ENCODE results near the gene HAX1.
"Not testable (repeated sequence)": the region's sequence is repeated elsewhere in the genome, so short reads cannot be mapped to it uniquely, and the experiment has no call there.

Gene HAX1

DNA sequence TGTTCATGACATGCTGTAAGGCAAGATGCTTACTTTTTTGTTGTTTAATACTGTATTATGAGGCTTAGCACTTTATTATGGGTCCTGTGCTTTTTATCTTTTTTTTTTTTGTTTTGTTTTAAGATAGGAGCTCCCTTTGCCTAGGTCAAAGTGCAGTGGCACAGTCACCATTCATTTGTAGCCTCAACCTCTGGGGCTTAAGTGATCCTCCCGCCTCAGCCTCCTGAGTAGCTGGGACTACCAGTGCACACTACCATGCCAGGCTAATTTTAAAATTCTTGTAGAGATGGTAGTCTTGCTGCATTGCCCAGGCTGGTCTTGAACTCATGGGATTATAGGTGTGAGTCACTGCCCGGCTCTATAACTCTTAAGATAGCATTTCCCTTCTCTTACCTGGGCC is 47.1 kb upstream of the HAX1 start:
- no peaks in the 10 kb centered on the region for H3K9me3 ChIP-seq (replicated peaks; ENCODE audit: insufficient read depth, low read length)
- DNase-seq = no peak
- no peaks in the 10 kb centered on the region; the same call in 1 of the 2 replicates for H3F3A ChIP-seq (ENCODE audit: insufficient read depth, low read length)
- H3K4me3 ChIP-seq (ENCODE audit: low read length) = no peak overlapping the region
- H3K27me3 ChIP-seq (replicated peaks; ENCODE audit: insufficient read depth, low read length) = no peaks in the 10 kb centered on the region
- peaks cover 13% of the 10 kb centered on the region for H3K4me1 ChIP-seq (ENCODE audit: low read length)
- H3K9me2 ChIP-seq (replicated peaks; ENCODE audit: insufficient read depth, low read length) = no peaks in the 10 kb centered on the region
- no peak for TF ChIP-seq EZH2 (optimal IDR thresholded peaks at IDR 0.05; ENCODE audit: low read depth, low read length)
- TF ChIP-seq, protein P1, sequence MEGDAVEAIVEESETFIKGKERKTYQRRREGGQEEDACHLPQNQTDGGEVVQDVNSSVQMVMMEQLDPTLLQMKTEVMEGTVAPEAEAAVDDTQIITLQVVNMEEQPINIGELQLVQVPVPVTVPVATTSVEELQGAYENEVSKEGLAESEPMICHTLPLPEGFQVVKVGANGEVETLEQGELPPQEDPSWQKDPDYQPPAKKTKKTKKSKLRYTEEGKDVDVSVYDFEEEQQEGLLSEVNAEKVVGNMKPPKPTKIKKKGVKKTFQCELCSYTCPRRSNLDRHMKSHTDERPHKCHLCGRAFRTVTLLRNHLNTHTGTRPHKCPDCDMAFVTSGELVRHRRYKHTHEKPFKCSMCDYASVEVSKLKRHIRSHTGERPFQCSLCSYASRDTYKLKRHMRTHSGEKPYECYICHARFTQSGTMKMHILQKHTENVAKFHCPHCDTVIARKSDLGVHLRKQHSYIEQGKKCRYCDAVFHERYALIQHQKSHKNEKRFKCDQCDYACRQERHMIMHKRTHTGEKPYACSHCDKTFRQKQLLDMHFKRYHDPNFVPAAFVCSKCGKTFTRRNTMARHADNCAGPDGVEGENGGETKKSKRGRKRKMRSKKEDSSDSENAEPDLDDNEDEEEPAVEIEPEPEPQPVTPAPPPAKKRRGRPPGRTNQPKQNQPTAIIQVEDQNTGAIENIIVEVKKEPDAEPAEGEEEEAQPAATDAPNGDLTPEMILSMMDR (IDR thresholded peaks at IDR 0.05; ENCODE audit: low read length) = no peak
- TF ChIP-seq EZH2phosphoT487 (IDR thresholded peaks at IDR 0.05; ENCODE audit: low read length) = no peak
- H3K27ac ChIP-seq (ENCODE audit: low read length) = no peak overlapping the region
- no peak overlapping the region for H3K9ac ChIP-seq (ENCODE audit: low read length)
- peaks cover 96% of the 10 kb centered on the region for H3K79me2 ChIP-seq (ENCODE audit: low read length)
- no peak overlapping the region for H2AFZ ChIP-seq (ENCODE audit: low read length)
- H3K36me3 ChIP-seq (replicated peaks; ENCODE audit: insufficient read depth, low read length) = peaks cover 35% of the 10 kb centered on the region
- no peak overlapping the region for H3K4me2 ChIP-seq (ENCODE audit: low read depth, low read length)
- H4K20me1 ChIP-seq (ENCODE audit: insufficient read depth, low read length) = peaks cover 29% of the 10 kb centered on the region

DNA sequence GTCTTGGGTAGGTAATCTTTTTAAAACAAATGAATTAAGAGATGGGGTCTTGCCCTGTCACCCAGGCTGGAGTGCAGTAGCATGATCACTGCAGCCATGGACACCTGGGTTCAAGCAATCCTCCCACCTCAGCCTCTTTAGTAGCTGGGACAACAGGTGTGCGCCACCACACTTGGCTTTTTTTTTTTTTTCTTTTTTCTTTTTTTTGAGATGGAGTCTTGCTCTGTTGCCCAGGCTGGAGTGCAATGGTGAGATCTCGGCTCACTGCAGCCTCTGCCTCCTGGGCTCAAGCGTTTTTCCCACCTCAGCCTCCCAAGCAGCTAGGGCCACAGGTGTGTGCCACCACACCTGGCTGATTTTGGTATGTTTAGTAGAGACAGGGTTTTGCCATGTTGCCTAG is 41.3 kb upstream of the HAX1 start:
- not testable (repeated sequence) for H3K9me3 ChIP-seq (replicated peaks; ENCODE audit: insufficient read depth, low read length); DNase-seq; H3K27ac ChIP-seq (ENCODE audit: low read length); H3K27me3 ChIP-seq (replicated peaks; ENCODE audit: insufficient read depth, low read length); H3K4me2 ChIP-seq (ENCODE audit: low read depth, low read length); H3K4me1 ChIP-seq (ENCODE audit: low read length); H3K9ac ChIP-seq (ENCODE audit: low read length); H3K9me2 ChIP-seq (replicated peaks; ENCODE audit: insufficient read depth, low read length); H2AFZ ChIP-seq (ENCODE audit: low read length); H3F3A ChIP-seq (ENCODE audit: insufficient read depth, low read length); H3K4me3 ChIP-seq (ENCODE audit: low read length); H4K20me1 ChIP-seq (ENCODE audit: insufficient read depth, low read length)
- H3K79me2 ChIP-seq (ENCODE audit: low read length) = peaks cover 91% of the 10 kb centered on the region
- peaks cover 40% of the 10 kb centered on the region for H3K36me3 ChIP-seq (replicated peaks; ENCODE audit: insufficient read depth, low read length)

DNA sequence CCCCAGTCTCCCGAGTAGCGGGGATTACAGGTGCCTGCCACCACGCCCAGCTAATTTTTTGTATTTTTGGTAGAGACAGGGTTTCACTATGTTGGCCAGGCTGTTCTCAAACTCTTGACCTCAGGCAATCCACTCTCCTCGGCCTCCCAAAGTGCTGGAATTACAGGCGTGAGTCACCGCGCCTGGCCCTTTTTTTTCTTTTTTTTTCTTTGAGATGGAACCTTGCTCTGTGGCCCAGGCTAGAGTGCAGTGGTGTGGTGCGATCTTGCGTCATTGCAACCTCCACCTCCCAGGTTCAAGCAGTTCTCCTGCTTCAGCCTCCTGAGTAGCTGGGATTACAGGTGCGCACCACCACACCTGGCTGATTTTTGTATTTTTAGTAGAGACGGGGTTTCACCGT is 39.3 kb upstream of the HAX1 start:
- not testable (repeated sequence) for H2AFZ ChIP-seq (ENCODE audit: low read length); H3K9ac ChIP-seq (ENCODE audit: low read length); H3F3A ChIP-seq (ENCODE audit: insufficient read depth, low read length); H3K4me3 ChIP-seq (ENCODE audit: low read length); H3K9me3 ChIP-seq (replicated peaks; ENCODE audit: insufficient read depth, low read length); H3K4me1 ChIP-seq (ENCODE audit: low read length); H3K4me2 ChIP-seq (ENCODE audit: low read depth, low read length); H3K27me3 ChIP-seq (replicated peaks; ENCODE audit: insufficient read depth, low read length); H3K9me2 ChIP-seq (replicated peaks; ENCODE audit: insufficient read depth, low read length); H4K20me1 ChIP-seq (ENCODE audit: insufficient read depth, low read length); H3K27ac ChIP-seq (ENCODE audit: low read length); DNase-seq
- Histone ChIP-seq H3K36me3 (replicated peaks; ENCODE audit: insufficient read depth, low read length) (peaks cover 39% of the 10 kb centered on the region), H3K79me2 (ENCODE audit: low read length) (peaks cover 91% of the 10 kb centered on the region)

DNA sequence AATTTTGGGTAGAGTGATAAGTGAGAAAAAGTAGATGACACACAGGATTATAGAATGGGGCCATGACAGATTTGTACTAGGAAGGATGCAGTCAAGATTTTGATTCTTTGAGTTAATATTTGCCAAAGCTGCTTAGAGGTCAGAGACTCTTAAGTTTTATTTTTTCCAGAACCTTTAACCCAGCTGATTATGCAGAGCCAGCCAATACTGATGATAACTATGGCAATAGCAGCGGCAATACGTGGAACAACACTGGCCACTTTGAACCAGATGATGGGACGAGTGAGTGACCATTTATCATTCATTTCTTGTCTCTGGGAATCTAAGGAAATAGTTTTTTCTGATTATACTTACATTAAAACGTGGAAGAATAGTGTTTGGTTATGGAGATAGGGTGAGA is 35.6 kb upstream of the HAX1 start:
- Histone ChIP-seq H3K9ac (ENCODE audit: low read length) (no peak overlapping the region), H3K4me1 (ENCODE audit: low read length) (no peaks in the 10 kb centered on the region), H4K20me1 (ENCODE audit: insufficient read depth, low read length) (0 out of 2 replicates have a peak, but pooled peaks cover 16% of the 10 kb centered on the region)

More for the DNA sequence above, 35.6 kb upstream of the HAX1 start:
- Histone ChIP-seq H2AFZ (ENCODE audit: low read length) (no peak overlapping the region), H3K9me3 (replicated peaks; ENCODE audit: insufficient read depth, low read length) (no peaks in the 10 kb centered on the region), H3K27ac (ENCODE audit: low read length) (no peak overlapping the region), H3K9me2 (replicated peaks; ENCODE audit: insufficient read depth, low read length) (no peaks in the 10 kb centered on the region), H3K4me2 (ENCODE audit: low read depth, low read length) (no peak overlapping the region), H3K79me2 (ENCODE audit: low read length) (peaks cover 87% of the 10 kb centered on the region), H3K27me3 (replicated peaks; ENCODE audit: insufficient read depth, low read length) (no peaks in the 10 kb centered on the region), H3K36me3 (replicated peaks; ENCODE audit: insufficient read depth, low read length) (peaks cover 27% of the 10 kb centered on the region), H3F3A (ENCODE audit: insufficient read depth, low read length) (peaks cover 5% of the 10 kb centered on the region; the same call in 1 of the 2 replicates), H3K4me3 (ENCODE audit: low read length) (no peak overlapping the region)
- TF ChIP-seq, protein P1 (IDR thresholded peaks at IDR 0.05; ENCODE audit: low read length) = no peak
- no peak for TF ChIP-seq EZH2 (optimal IDR thresholded peaks at IDR 0.05; ENCODE audit: low read depth, low read length)
- TF ChIP-seq EZH2phosphoT487 (IDR thresholded peaks at IDR 0.05; ENCODE audit: low read length) = no peak
- DNase-seq = no peak

Data from MM.1S (cell line).